ENCODE data around the gene CACNB4.

The CACNB4 gene

DNA sequence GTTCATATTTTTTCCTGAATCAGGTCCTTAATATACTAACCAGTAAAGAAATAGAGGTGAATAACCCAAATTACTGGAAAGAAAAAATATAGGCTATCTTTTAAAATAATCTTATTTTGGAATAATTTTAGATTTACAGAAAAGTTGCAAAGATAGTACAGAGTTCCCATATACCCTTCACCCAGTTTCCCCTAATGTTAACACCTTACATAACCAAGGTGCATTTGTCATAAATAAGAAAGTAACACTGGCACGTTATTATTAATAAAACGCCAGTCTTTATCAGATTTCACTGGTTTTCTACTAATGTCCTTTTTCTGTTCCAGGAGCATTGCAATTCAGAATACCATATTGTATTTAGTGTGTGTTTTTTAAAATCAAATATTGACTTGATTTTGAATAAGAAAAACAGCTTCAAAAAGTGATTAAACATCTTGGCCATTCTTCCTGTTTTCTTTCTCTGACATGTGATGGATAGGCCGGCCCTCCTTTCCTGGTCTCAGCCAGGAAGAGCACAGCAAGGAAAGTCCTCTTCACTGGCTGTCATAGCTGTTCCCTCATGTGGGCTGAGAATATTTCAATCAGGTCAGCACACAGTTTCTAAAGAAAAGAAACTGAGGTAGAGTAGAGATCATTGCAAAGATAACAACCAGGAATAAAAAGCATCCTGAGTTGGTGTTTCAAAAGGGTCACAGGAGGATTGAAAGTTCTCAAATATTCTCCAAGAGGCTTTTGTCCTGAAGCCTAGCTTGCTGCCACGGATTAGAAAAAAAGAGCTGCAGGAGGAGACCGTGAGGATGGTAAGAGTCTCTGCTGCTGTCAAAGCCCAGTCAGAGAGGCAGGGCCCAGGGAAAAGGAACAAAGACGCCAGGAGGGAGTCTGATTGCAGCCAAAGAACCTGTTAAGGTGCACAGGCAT lies 191.3 kb downstream of the CACNB4 start:
- Histone ChIP-seq H3K4me3 (no peak overlapping the region), H3K36me3 (no peaks in the 10 kb centered on the region), H3K27ac (peak overlapping the region; percentile 33 to 48), H3K4me1 (peaks cover 0 to 39% (median 7%) of the 10 kb centered on the region in 4 donors), H3K27me3 (no peaks in the 10 kb centered on the region), H3K9me3 (no peaks in the 10 kb centered on the region)
- TF ChIP-seq, protein P1, sequence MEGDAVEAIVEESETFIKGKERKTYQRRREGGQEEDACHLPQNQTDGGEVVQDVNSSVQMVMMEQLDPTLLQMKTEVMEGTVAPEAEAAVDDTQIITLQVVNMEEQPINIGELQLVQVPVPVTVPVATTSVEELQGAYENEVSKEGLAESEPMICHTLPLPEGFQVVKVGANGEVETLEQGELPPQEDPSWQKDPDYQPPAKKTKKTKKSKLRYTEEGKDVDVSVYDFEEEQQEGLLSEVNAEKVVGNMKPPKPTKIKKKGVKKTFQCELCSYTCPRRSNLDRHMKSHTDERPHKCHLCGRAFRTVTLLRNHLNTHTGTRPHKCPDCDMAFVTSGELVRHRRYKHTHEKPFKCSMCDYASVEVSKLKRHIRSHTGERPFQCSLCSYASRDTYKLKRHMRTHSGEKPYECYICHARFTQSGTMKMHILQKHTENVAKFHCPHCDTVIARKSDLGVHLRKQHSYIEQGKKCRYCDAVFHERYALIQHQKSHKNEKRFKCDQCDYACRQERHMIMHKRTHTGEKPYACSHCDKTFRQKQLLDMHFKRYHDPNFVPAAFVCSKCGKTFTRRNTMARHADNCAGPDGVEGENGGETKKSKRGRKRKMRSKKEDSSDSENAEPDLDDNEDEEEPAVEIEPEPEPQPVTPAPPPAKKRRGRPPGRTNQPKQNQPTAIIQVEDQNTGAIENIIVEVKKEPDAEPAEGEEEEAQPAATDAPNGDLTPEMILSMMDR (IDR thresholded peaks at IDR 0.05) = no peak
- DNase-seq = no peak
- intact Hi-C loops (cut with DNase I; ENCODE audit: low total_unique reads) = no loop called here

GRCh38 chr2:151906633-151906998 lies 192.2 kb downstream of the CACNB4 start:
- H3K27me3 ChIP-seq = no peaks in the 10 kb centered on the region
- TF ChIP-seq, protein P1 (IDR thresholded peaks at IDR 0.05) = no peak
- no peaks in the 10 kb centered on the region for H3K36me3 ChIP-seq
- H3K9me3 ChIP-seq = no peaks in the 10 kb centered on the region
- intact Hi-C loops (cut with DNase I; ENCODE audit: low total_unique reads) = no loop called here
- DNase-seq = no peak
- H3K4me3 ChIP-seq = no peak overlapping the region
- peaks cover 0 to 39% (median 7%) of the 10 kb centered on the region in 4 donors for H3K4me1 ChIP-seq
- H3K27ac ChIP-seq = peak overlapping the region in 1 of 2 donors; percentile 16

GRCh38 chr2:151905963-151906632 lies 192.7 kb downstream of the CACNB4 start:
- Histone ChIP-seq H3K36me3 (no peaks in the 10 kb centered on the region), H3K9me3 (no peaks in the 10 kb centered on the region), H3K4me3 (no peak overlapping the region), H3K27me3 (no peaks in the 10 kb centered on the region), H3K27ac (peak overlapping the region in 1 of 2 donors; percentile 16), H3K4me1 (peaks cover 0 to 39% (median 7%) of the 10 kb centered on the region in 4 donors)
- intact Hi-C loops (cut with DNase I; ENCODE audit: low total_unique reads) = no loop called here
- TF ChIP-seq, protein P1 (IDR thresholded peaks at IDR 0.05) = no peak
- DNase-seq = no peak

DNA sequence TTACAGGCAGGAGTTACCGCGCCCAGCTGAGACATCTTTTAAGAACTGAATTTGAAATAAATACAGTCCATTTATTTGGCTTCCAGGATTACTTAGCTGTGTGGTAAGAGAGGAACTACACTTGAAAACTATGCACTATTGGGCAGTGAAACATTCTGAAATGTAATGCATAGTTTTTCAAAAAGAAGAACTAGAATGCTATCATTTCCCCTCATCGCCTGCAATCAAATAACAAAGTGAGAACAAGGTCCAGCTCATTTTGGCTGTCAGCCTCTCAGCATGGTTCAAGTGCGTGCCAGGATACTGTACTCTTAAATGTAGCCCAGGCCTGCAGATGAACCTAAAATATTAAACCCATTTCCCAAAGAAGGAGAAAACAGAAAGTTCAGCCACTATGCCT lies 194.0 kb downstream of the CACNB4 start:
- intact Hi-C loops (cut with DNase I; ENCODE audit: low total_unique reads) = no loop called here
- H3K9me3 ChIP-seq = no peaks in the 10 kb centered on the region
- H3K27ac ChIP-seq = no peak overlapping the region

DNA sequence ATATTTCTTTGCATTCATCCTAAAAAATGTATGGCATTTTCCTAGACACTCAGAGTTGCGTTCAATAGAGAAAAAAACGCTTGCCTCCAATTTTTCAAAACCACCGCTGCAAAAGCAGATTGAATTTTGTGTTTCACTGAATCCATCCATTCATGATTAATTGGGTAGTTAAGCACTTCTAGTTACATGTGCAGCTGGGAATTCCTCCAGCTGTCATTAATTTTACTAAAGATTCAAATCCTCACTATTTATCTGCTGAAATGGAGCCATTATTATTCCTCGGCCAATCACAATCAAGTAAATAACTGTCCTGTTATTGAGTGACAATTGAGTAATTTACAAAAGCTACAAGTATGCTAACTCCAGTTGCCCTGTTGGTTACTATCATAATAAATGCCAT lies 194.8 kb downstream of the CACNB4 start:
- TF ChIP-seq, protein P1 (IDR thresholded peaks at IDR 0.05) = no peak
- intact Hi-C loops (cut with DNase I; ENCODE audit: low total_unique reads) = no loop called here
- no peaks in the 10 kb centered on the region for H3K27me3 ChIP-seq
- no peaks in the 10 kb centered on the region for H3K9me3 ChIP-seq
- no peak overlapping the region for H3K4me3 ChIP-seq
- H3K4me1 ChIP-seq = peaks cover 0 to 44% (median 7%) of the 10 kb centered on the region in 4 donors
- no peaks in the 10 kb centered on the region for H3K36me3 ChIP-seq
- no peak for DNase-seq
- H3K27ac ChIP-seq = no peak overlapping the region

More for the DNA sequence above, 194.0 kb downstream of the CACNB4 start:
- no peaks in the 10 kb centered on the region for H3K27me3 ChIP-seq
- H3K4me3 ChIP-seq = no peak overlapping the region
- no peak for DNase-seq
- no peaks in the 10 kb centered on the region for H3K36me3 ChIP-seq
- TF ChIP-seq, protein P1 (IDR thresholded peaks at IDR 0.05) = no peak
- peaks cover 0 to 42% (median 7%) of the 10 kb centered on the region in 4 donors for H3K4me1 ChIP-seq

All from tibial artery (tissue), 4 donors.